ENCODE data around the gene CDCP2. TPM values are rescaled to one million over a fixed set of nuclear protein-coding genes. Genes with fewer than 3 reads are reported as not detected.

The CDCP2 gene
- total and polyA plus RNA-seq, 2 donors (not counting 1 experiment from before 2014, with no cell fraction given), result 0.25 TPM; not detected in 1

- H3K4me1 Mint-ChIP-seq, result no peaks in the 10 kb centered on the region
- no peak overlapping the region for H3K4me3 Mint-ChIP-seq
- H3K9me3 ChIP-seq (ENCODE audit: control extremely low read depth in 1 of 3, control insufficient read depth in 2 of 3, insufficient read depth in 1 of 3, low read length in 2 of 3), result no peaks in the 10 kb centered on the region
- no peak overlapping the region for H2AFZ ChIP-seq (ENCODE audit: insufficient read depth, low read depth, low read length, poor library complexity, severe bottlenecking)
- ChIA-PET POLR2A (no interaction called here), CTCF (no interaction called here)
- 90% methylated on average over 5 of the region's 6 CpGs for WGBS (ENCODE audit: insufficient coverage)
- intact Hi-C loops (cut with micrococcal nuclease), result no loop called here
- no peaks in the 10 kb centered on the region for H3K36me3 ChIP-seq (replicated peaks in 1 of 2; ENCODE audit: control extremely low read depth in 1 of 2, control insufficient read depth in 1 of 2, extremely low read depth in 1 of 2, insufficient read depth in 2 of 2, low read length in 1 of 2)
- TF ChIP-seq, protein P1, sequence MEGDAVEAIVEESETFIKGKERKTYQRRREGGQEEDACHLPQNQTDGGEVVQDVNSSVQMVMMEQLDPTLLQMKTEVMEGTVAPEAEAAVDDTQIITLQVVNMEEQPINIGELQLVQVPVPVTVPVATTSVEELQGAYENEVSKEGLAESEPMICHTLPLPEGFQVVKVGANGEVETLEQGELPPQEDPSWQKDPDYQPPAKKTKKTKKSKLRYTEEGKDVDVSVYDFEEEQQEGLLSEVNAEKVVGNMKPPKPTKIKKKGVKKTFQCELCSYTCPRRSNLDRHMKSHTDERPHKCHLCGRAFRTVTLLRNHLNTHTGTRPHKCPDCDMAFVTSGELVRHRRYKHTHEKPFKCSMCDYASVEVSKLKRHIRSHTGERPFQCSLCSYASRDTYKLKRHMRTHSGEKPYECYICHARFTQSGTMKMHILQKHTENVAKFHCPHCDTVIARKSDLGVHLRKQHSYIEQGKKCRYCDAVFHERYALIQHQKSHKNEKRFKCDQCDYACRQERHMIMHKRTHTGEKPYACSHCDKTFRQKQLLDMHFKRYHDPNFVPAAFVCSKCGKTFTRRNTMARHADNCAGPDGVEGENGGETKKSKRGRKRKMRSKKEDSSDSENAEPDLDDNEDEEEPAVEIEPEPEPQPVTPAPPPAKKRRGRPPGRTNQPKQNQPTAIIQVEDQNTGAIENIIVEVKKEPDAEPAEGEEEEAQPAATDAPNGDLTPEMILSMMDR (IDR thresholded peaks at IDR 0.05), result no peak
- no peak for TF ChIP-seq EZH2 (IDR thresholded peaks at IDR 0.05; ENCODE audit: borderline replicate concordance, insufficient read depth, low read depth, low read length, poor library complexity, severe bottlenecking)
- H3K27me3 ChIP-seq (replicated peaks in 1 of 4; ENCODE audit: control extremely low read depth in 1 of 4, control insufficient read depth in 3 of 4, insufficient read depth in 4 of 4, low read length in 3 of 4), result no peaks in the 10 kb centered on the region
- H3K9ac ChIP-seq (ENCODE audit: low read length), result no peak overlapping the region
- no peak overlapping the region for H3K27ac ChIP-seq (ENCODE audit: low read length in 2 of 2)
- ATAC-seq (ENCODE audit: low read depth) (no peak), DNase-seq (no peak)
- H3K27ac Mint-ChIP-seq, result no peak overlapping the region
- H3K9me3 Mint-ChIP-seq (ENCODE audit: insufficient read depth), result no peaks in the 10 kb centered on the region
- no peaks in the 10 kb centered on the region for H3K4me1 ChIP-seq (ENCODE audit: control insufficient read depth in 2 of 2, insufficient read depth in 2 of 2, low read length in 2 of 2)
- no peaks in the 10 kb centered on the region for H3K79me2 ChIP-seq (ENCODE audit: control insufficient read depth, insufficient read depth, low read length)
- H3K4me3 ChIP-seq (ENCODE audit: control extremely low read depth in 1 of 5, extremely low read depth in 1 of 5, insufficient read depth in 1 of 5, low read depth in 2 of 5, low read length in 4 of 5), result no peak overlapping the region
- H3K27me3 Mint-ChIP-seq, result no peaks in the 10 kb centered on the region
- no peaks in the 10 kb centered on the region for H4K20me1 ChIP-seq (ENCODE audit: control insufficient read depth, insufficient read depth, low read length, poor library complexity, severe bottlenecking)
- no peak overlapping the region for H3K4me2 ChIP-seq (replicated peaks; ENCODE audit: low read depth, low read length, poor library complexity, severe bottlenecking)
Observed at GRCh38 chr1:54114955-54115354, 37.8 kb downstream of the CDCP2 start.

- Mint-ChIP-seq H3K9me3 (ENCODE audit: insufficient read depth) (no peaks in the 10 kb centered on the region), H3K4me3 (no peak overlapping the region), H3K27ac (no peak overlapping the region), H3K27me3 (no peaks in the 10 kb centered on the region), H3K4me1 (no peaks in the 10 kb centered on the region)
- no peak overlapping the region for H3K4me3 ChIP-seq (ENCODE audit: control extremely low read depth in 1 of 5, extremely low read depth in 1 of 5, insufficient read depth in 1 of 5, low read depth in 2 of 5, low read length in 4 of 5)
- TF ChIP-seq, protein P1 (IDR thresholded peaks at IDR 0.05), result no peak
- no peak for TF ChIP-seq EZH2 (IDR thresholded peaks at IDR 0.05; ENCODE audit: borderline replicate concordance, insufficient read depth, low read depth, low read length, poor library complexity, severe bottlenecking)
- WGBS (ENCODE audit: insufficient coverage), result 95% methylated on average over 3 of the region's 4 CpGs
- H3K27ac ChIP-seq (ENCODE audit: low read length in 2 of 2), result no peak overlapping the region
- ChIA-PET CTCF (interaction anchor here (1.3 kb wide), 1 partner anchor 8 kb away, joined by 3 read pairs; no protein-coding TSS in a partner anchor), POLR2A (no interaction called here)
- no peaks in the 10 kb centered on the region for H4K20me1 ChIP-seq (ENCODE audit: control insufficient read depth, insufficient read depth, low read length, poor library complexity, severe bottlenecking)
- no peaks in the 10 kb centered on the region for H3K4me1 ChIP-seq (ENCODE audit: control insufficient read depth in 2 of 2, insufficient read depth in 2 of 2, low read length in 2 of 2)
- intact Hi-C loops (cut with micrococcal nuclease), result no loop called here
- H3K36me3 ChIP-seq (replicated peaks in 1 of 2; ENCODE audit: control extremely low read depth in 1 of 2, control insufficient read depth in 1 of 2, extremely low read depth in 1 of 2, insufficient read depth in 2 of 2, low read length in 1 of 2), result no peaks in the 10 kb centered on the region
- no peaks in the 10 kb centered on the region for H3K27me3 ChIP-seq (replicated peaks in 1 of 4; ENCODE audit: control extremely low read depth in 1 of 4, control insufficient read depth in 3 of 4, insufficient read depth in 4 of 4, low read length in 3 of 4)
- H3K4me2 ChIP-seq (replicated peaks; ENCODE audit: low read depth, low read length, poor library complexity, severe bottlenecking), result no peak overlapping the region
- H3K9me3 ChIP-seq (ENCODE audit: control extremely low read depth in 1 of 3, control insufficient read depth in 2 of 3, insufficient read depth in 1 of 3, low read length in 2 of 3), result no peaks in the 10 kb centered on the region
- no peaks in the 10 kb centered on the region for H3K79me2 ChIP-seq (ENCODE audit: control insufficient read depth, insufficient read depth, low read length)
- no peak for DNase-seq
- H3K9ac ChIP-seq (ENCODE audit: low read length), result no peak overlapping the region
- ATAC-seq (ENCODE audit: low read depth), result no peak
- H2AFZ ChIP-seq (ENCODE audit: insufficient read depth, low read depth, low read length, poor library complexity, severe bottlenecking), result no peak overlapping the region
Observed at GRCh38 chr1:54114001-54114400, 38.8 kb downstream of the CDCP2 start.
